Thyroid gland (tissue), 4 donors: ENCODE results near the gene MN1. TPM values are rescaled to one million over a fixed set of nuclear protein-coding genes. Genes with fewer than 3 reads are reported as not detected.

Experiments used
- DNase-seq, 2 donors: peaks; one replicate each; pipeline ENCODE4 v3.0.0-alpha.2; 2019
- H3K27ac ChIP-seq, 3 donors: fragments of 200-600 bp; sonication (generic); 1 replicate in 2 of 3; 2 replicates in 1 of 3; pipeline ENCODE4 v1.5.1; 2016 to 2019; ENCODE audit warnings: mild to moderate bottlenecking in 1 of 3, moderate library complexity in 1 of 3
- H3K27me3 ChIP-seq: fragments of 200-600 bp; sonication (generic); one replicate; pipeline ENCODE4 v1.5.1; 2019
- H3K36me3 ChIP-seq, 2 donors: fragments of 200-600 bp; sonication (generic); one replicate each; pipeline ENCODE4 v1.5.1; 2016 to 2019
- H3K4me1 ChIP-seq, 2 donors: fragments of 200-600 bp; sonication (generic); one replicate each; pipeline ENCODE4 v1.5.1; 2017 to 2019
- H3K4me3 ChIP-seq, 3 donors: fragments of 200-600 bp; sonication (generic); replicated peaks in 1 of 3; 1 replicate in 2 of 3; 2 replicates in 1 of 3; pipeline ENCODE4 v1.5.1; 2016; ENCODE audit warnings: mild to moderate bottlenecking in 1 of 3
- H3K9me3 ChIP-seq: fragments of 200-600 bp; sonication (generic); one replicate; pipeline ENCODE4 v1.5.1; 2017
- POLR2A ChIP-seq, 2 donors: fragments of 450-650 bp; IDR thresholded peaks; one replicate each; pipeline ENCODE4 v1.6.1; 2017; ENCODE audit warnings: antibody characterized with exemption in 2 of 2, mild to moderate bottlenecking in 2 of 2, moderate library complexity in 1 of 2
- WGBS, 2 donors: methylation state at CpG; one replicate each; pipeline ENCODE4 v1.1.5; 2017; 5-methylcytosine and 5-hydroxymethylcytosine counted together
- intact Hi-C: fragments of 100-400 bp; cut with DNase I; formaldehyde crosslinking; loops from one replicate; pipeline ENCODE4 v1.15.1; 2023
- total RNA-seq, 4 donors: library from RNA; depleted of rRNA; stranded (reverse); fragments of >200 nt; gene quantifications; one replicate each; pipeline ENCODE4 v1.2.3, GENCODE V29; 2016
- TF ChIP-seq, protein P1 (sequence below), 6 experiments: fragments of 200-600 bp in 3 of 6; fragments of 450-650 bp in 3 of 6; sonication (generic) in 3 of 6; IDR thresholded peaks; one replicate each; pipeline ENCODE4 v1.5.1; 2016 to 2019; ENCODE audit warnings: antibody characterized with exemption in 6 of 6, mild to moderate bottlenecking in 2 of 6, inconsistent platforms in 1 of 6, moderate library complexity in 1 of 6

MN1 gene
- total RNA-seq, 4 donors from 2014 or later: 2.5 to 4.5 (median 2.9) TPM

DNA sequence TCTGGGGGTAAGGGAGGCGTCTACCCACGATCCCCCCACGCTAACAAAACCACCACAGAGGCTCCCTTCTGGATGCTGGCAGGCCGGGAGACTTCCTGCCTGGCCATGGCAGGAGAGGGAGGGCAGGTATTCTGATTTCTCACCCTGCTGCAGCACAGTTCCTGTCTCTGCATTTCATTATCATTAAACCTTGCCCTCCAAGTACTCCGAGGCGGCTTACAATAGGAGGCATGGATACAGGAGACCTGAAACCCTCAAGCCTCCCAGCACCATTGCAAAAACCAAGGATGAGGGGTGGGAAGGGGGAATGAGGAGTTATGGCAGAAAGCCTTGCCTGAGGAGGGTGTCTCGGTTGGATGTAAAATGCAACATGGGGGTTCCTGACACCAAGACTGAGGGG is 44.1 kb upstream of the MN1 start:
- Histone ChIP-seq H3K27ac (no peak overlapping the region), H3K36me3 (no peaks in the 10 kb centered on the region), H3K9me3 (no peaks in the 10 kb centered on the region), H3K4me1 (peaks cover 9 to 13% of the 10 kb centered on the region in 2 donors), H3K4me3 (no peak overlapping the region), H3K27me3 (no peaks in the 10 kb centered on the region)
- no peak for TF ChIP-seq POLR2A (IDR thresholded peaks at IDR 0.05)
- TF ChIP-seq, protein P1, sequence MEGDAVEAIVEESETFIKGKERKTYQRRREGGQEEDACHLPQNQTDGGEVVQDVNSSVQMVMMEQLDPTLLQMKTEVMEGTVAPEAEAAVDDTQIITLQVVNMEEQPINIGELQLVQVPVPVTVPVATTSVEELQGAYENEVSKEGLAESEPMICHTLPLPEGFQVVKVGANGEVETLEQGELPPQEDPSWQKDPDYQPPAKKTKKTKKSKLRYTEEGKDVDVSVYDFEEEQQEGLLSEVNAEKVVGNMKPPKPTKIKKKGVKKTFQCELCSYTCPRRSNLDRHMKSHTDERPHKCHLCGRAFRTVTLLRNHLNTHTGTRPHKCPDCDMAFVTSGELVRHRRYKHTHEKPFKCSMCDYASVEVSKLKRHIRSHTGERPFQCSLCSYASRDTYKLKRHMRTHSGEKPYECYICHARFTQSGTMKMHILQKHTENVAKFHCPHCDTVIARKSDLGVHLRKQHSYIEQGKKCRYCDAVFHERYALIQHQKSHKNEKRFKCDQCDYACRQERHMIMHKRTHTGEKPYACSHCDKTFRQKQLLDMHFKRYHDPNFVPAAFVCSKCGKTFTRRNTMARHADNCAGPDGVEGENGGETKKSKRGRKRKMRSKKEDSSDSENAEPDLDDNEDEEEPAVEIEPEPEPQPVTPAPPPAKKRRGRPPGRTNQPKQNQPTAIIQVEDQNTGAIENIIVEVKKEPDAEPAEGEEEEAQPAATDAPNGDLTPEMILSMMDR (IDR thresholded peaks at IDR 0.05): no peak
- no peak for DNase-seq
- intact Hi-C loops: no loop called here
- 86 to 88% methylated on average over 7 of the region's 7 CpGs for WGBS, 2 donors

DNA sequence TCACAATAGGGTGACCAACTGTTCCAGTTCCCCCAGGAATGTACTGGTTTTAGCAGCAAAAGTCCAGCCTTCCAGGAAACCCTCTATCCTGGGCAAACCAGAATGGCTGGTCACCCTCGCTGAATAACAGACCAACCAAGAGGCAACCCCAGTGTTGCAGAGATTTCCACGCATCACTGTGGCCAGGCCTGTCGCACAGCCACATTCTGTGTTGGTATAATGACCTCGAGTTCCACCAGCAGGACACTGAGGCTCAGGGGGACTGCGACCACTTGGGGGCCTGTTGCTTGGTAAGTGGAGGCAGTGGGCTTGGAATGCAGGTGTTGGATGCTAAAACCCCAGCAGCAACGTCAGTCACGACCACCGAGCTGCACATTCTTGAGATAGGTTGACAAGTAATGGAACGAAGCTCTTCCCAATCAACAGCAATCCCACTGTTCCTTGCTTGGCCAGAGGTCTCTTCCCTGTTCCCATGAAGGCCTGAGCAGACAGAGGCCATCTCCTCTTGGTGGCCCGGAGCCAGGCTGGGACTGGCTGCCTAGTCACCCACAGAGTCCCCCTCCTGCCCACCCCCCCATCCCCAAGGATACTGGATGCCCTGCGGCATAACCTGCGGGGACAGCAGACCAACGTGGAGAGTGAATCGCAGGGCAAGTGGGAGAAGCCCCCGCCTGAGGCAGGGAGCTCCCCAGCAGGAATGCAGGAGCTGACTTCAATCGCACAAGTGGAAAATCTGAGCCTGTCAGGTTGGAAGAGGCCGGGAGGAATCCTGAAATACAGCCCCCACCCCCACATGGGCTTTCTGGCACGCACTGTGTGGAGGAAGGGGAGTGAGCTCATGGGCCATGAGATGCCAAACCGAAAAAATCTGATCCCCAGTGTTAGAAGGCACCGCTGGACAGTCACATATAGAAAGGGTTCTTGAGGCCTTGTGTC is 43.4 kb upstream of the MN1 start:
- peaks cover 6% of the 10 kb centered on the region in 2 donors for H3K4me1 ChIP-seq
- no peak overlapping the region for H3K27ac ChIP-seq
- no peaks in the 10 kb centered on the region for H3K36me3 ChIP-seq
- no peaks in the 10 kb centered on the region for H3K27me3 ChIP-seq
- no peak overlapping the region for H3K4me3 ChIP-seq
- WGBS, 2 donors: 74 to 75% methylated on average over 15 of the region's 20 CpGs
- no peaks in the 10 kb centered on the region for H3K9me3 ChIP-seq
- no peak for TF ChIP-seq POLR2A (IDR thresholded peaks at IDR 0.05)
- TF ChIP-seq, protein P1 (IDR thresholded peaks at IDR 0.05): no peak
- no peak for DNase-seq
- intact Hi-C loops: no loop called here

DNA sequence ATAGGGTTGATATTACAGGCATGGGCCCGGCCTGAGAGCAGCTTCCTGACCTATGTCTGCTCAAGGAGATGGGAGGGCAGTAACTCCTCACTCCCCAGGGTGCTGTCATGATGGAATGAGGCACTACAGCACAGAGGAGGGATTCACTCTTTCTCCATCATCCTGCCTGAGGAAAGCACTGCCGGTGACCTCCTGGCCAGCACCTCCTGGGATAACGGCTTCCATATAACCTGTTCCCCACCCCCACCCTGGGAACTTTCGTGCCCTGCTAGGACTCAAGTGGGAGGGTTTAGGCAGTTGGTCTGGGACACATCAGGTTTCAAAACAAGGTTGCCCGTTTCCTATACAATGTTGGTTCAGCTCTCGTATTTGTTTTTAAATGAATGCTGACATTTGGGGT is 42.7 kb upstream of the MN1 start:
- H3K27ac ChIP-seq: no peak overlapping the region
- WGBS, 2 donors: 85 to 86% methylated on average over 6 of the region's 6 CpGs

DNA sequence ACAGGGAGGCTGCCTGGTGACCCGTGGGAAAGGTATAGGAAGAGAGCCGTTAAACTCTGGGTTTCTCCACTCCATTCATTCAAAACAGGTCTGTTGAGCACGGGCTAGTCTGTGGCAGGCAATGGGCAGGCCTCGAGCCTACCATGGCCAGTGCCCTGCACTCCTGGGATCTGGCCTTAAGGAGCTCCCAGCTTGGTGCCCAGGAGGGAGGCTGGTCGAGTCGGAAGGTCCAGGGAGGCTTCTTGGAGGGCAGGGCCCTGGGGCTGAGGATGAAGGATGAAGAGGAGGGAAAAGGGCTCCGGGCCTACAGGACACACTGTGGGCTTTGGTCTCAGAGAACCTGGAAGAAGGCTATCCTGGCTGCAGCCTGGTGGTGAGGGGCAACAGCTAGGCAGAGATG is 41.9 kb upstream of the MN1 start:
- Histone ChIP-seq H3K4me3 (no peak overlapping the region), H3K4me1 (no peaks in the 10 kb centered on the region), H3K27me3 (no peaks in the 10 kb centered on the region), H3K27ac (no peak overlapping the region), H3K9me3 (no peaks in the 10 kb centered on the region), H3K36me3 (no peaks in the 10 kb centered on the region)
- TF ChIP-seq POLR2A (IDR thresholded peaks at IDR 0.05): no peak
- TF ChIP-seq, protein P1 (IDR thresholded peaks at IDR 0.05): no peak
- intact Hi-C loops: no loop called here
- DNase-seq: no peak
- 69 to 77% methylated on average over 7 of the region's 7 CpGs for WGBS, 2 donors

More for the DNA sequence above, 42.7 kb upstream of the MN1 start:
- intact Hi-C loops: no loop called here
- no peak for DNase-seq
- H3K9me3 ChIP-seq: no peaks in the 10 kb centered on the region
- H3K4me1 ChIP-seq: no peaks in the 10 kb centered on the region
- no peak overlapping the region for H3K4me3 ChIP-seq
- no peaks in the 10 kb centered on the region for H3K27me3 ChIP-seq
- TF ChIP-seq, protein P1 (IDR thresholded peaks at IDR 0.05): no peak
- TF ChIP-seq POLR2A (IDR thresholded peaks at IDR 0.05): no peak
- no peaks in the 10 kb centered on the region for H3K36me3 ChIP-seq
